H1 (cell line): Measurements from ENCODE around the gene TMEM30A. TPM values are rescaled to one million over a fixed set of nuclear protein-coding genes. Genes with fewer than 3 reads are reported as not detected.

Experiments
- CTCF ChIA-PET: fragments of 300-600 bp; sonication (Branson Sonifier 250); formaldehyde crosslinking; loops from one replicate; lab custom pipeline; 2021; ENCODE audit not compliant: partially characterized antibody; lab: Charles Lee
- POLR2A ChIA-PET: fragments of 300-600 bp; sonication (Branson Sonifier 250); formaldehyde crosslinking; loops from one replicate; lab custom pipeline; 2021; ENCODE audit warnings: inconsistent platforms; ENCODE audit not compliant: partially characterized antibody; lab: Charles Lee
- DNase-seq, 2 experiments: peaks; one replicate each; pipeline versions ENCODE4 v3.0.0 to v3.0.0-alpha.2; 2010 to 2022; ENCODE audit warnings: low spot score in 2 of 2, low read depth in 1 of 2, mixed read lengths in 1 of 2
- FAIRE-seq: peaks from 2 replicates; lab custom pipeline; 2011; peaks lifted over from hg19 to GRCh38; lab: Jason Lieb, UNC
- H2AFZ ChIP-seq: 2 replicates; pipeline ENCODE4 v1.8.1; 2012; ENCODE audit warnings: low read length, inconsistent platforms
- H2AK5ac ChIP-seq: 2 replicates; pipeline ENCODE4 v1.6.1; 2013; ENCODE audit warnings: low read depth, low read length
- H2BK120ac ChIP-seq: replicated peaks from 2 replicates; pipeline ENCODE3; 2013; ENCODE audit warnings: low read depth, low read length, inconsistent platforms
- H2BK12ac ChIP-seq: 2 replicates; pipeline ENCODE4 v1.6.1; 2013; ENCODE audit warnings: low read depth, low read length
- H2BK15ac ChIP-seq: 2 replicates; pipeline ENCODE4 v1.6.1; 2013; ENCODE audit warnings: low read length
- H2BK20ac ChIP-seq: 2 replicates; pipeline ENCODE4 v1.6.1; 2013; ENCODE audit warnings: low read length
- H2BK5ac ChIP-seq: 2 replicates; pipeline ENCODE4 v1.6.1; 2013; ENCODE audit warnings: low read depth, low read length
- H3K14ac ChIP-seq: 2 replicates; pipeline ENCODE4 v1.6.1; 2013; ENCODE audit warnings: inconsistent platforms; ENCODE audit not compliant: insufficient read length
- H3K18ac ChIP-seq: 2 replicates; pipeline ENCODE4 v1.6.1; 2013; ENCODE audit warnings: low read length; ENCODE audit errors: extremely low read depth
- H3K23ac ChIP-seq: 2 replicates; pipeline ENCODE4 v1.6.1; 2013; ENCODE audit warnings: inconsistent platforms; ENCODE audit not compliant: insufficient read length
- H3K23me2 ChIP-seq: 2 replicates; pipeline ENCODE4 v1.6.1; 2013; ENCODE audit warnings: low read depth, low read length
- H3K27ac ChIP-seq: 2 replicates; pipeline ENCODE4 v1.6.1; 2011; ENCODE audit warnings: low read depth, low read length, inconsistent platforms
- H3K27me3 ChIP-seq, 4 experiments: replicated peaks in 1 of 4; 1 replicate in 1 of 4; 2 replicates in 3 of 4; pipeline versions ENCODE4 v1.6.1 to v1.8.1; 2011 to 2013; ENCODE audit warnings: low read length in 3 of 4, mild to moderate bottlenecking in 3 of 4, inconsistent platforms in 2 of 4, mixed read lengths in 2 of 4, moderate library complexity in 1 of 4; ENCODE audit not compliant: control insufficient read depth in 3 of 4, insufficient read depth in 3 of 4; ENCODE audit errors: extremely low read depth in 1 of 4
- H3K36me3 ChIP-seq, 4 experiments: 2 replicates each; pipeline versions ENCODE4 v1.6.1 to v1.8.1; 2011 to 2013; ENCODE audit warnings: mild to moderate bottlenecking in 4 of 4, low read length in 3 of 4, moderate library complexity in 2 of 4, control low read depth in 1 of 4, inconsistent platforms in 1 of 4; ENCODE audit not compliant: insufficient read depth in 4 of 4, control insufficient read depth in 2 of 4
- H3K4ac ChIP-seq: replicated peaks from 2 replicates; pipeline ENCODE3; 2013; ENCODE audit warnings: low read length, low read depth, mixed read lengths, inconsistent platforms; ENCODE audit not compliant: insufficient read length
- H3K4me1 ChIP-seq, 4 experiments: replicated peaks in 1 of 4; 1 replicate in 1 of 4; 2 replicates in 3 of 4; pipeline versions ENCODE4 v1.6.1 to v1.8.1; 2011 to 2013; ENCODE audit warnings: low read length in 3 of 4, inconsistent platforms in 2 of 4, mixed read lengths in 1 of 4; ENCODE audit not compliant: insufficient read depth in 4 of 4, control insufficient read depth in 3 of 4
- H3K4me2 ChIP-seq, 2 experiments: 2 replicates each; pipeline versions ENCODE4 v1.6.1 to v1.8.1; 2011 to 2013; ENCODE audit warnings: low read depth in 2 of 2, low read length in 2 of 2, control low read depth in 1 of 2, inconsistent platforms in 1 of 2, mild to moderate bottlenecking in 1 of 2; ENCODE audit not compliant: insufficient read depth in 1 of 2
- H3K4me3 ChIP-seq, 4 experiments: fragments of 200-600, 300-600 bp in 1 of 4; sonication (generic), shearing (Covaris generic), sonication (Bioruptor Twin) in 1 of 4; 2 replicates each; pipeline versions ENCODE4 v1.5.1 to v1.8.1; 2011 to 2016; ENCODE audit warnings: low read length in 4 of 4, low read depth in 3 of 4, control low read depth in 2 of 4, inconsistent platforms in 2 of 4, mild to moderate bottlenecking in 2 of 4, mixed read lengths in 1 of 4, moderate library complexity in 1 of 4; ENCODE audit not compliant: insufficient read depth in 2 of 4; ENCODE audit errors: extremely low read depth in 1 of 4
- H3K56ac ChIP-seq: replicated peaks from 2 replicates; pipeline ENCODE3; 2013; ENCODE audit warnings: low read depth, mild to moderate bottlenecking, mixed read lengths, low read length, inconsistent platforms; ENCODE audit not compliant: insufficient read length
- H3K79me1 ChIP-seq: 2 replicates; pipeline ENCODE4 v1.6.1; 2013; ENCODE audit warnings: low read depth, low read length, control low read depth
- H3K79me2 ChIP-seq, 2 experiments: 2 replicates each; pipeline versions ENCODE4 v1.6.1 to v1.8.1; 2012 to 2013; ENCODE audit warnings: low read length in 2 of 2, mild to moderate bottlenecking in 2 of 2, inconsistent platforms in 1 of 2; ENCODE audit not compliant: insufficient read depth in 2 of 2, control insufficient read depth in 1 of 2
- H3K9ac ChIP-seq, 4 experiments: replicated peaks in 1 of 4; 1 replicate in 1 of 4; 2 replicates in 3 of 4; pipeline versions ENCODE4 v1.6.1 to v1.8.1; 2011 to 2013; ENCODE audit warnings: low read depth in 3 of 4, low read length in 3 of 4, control low read depth in 2 of 4, mild to moderate bottlenecking in 2 of 4, moderate library complexity in 2 of 4, inconsistent platforms in 1 of 4; ENCODE audit errors: extremely low read depth in 1 of 4
- H3K9me3 ChIP-seq, 2 experiments: 2 replicates each; pipeline versions ENCODE4 v1.6.1 to v1.8.1; 2012 to 2013; ENCODE audit warnings: mild to moderate bottlenecking in 2 of 2, moderate library complexity in 2 of 2, control low read depth in 1 of 2, inconsistent platforms in 1 of 2, low read depth in 1 of 2, low read length in 1 of 2, mixed read lengths in 1 of 2; ENCODE audit not compliant: insufficient read depth in 2 of 2
- H4K20me1 ChIP-seq, 2 experiments: replicated peaks in 1 of 2; 2 replicates each; pipeline versions ENCODE3 to v1.8.1; 2011 to 2013; ENCODE audit warnings: inconsistent platforms in 2 of 2, low read length in 2 of 2, mild to moderate bottlenecking in 1 of 2; ENCODE audit not compliant: insufficient read depth in 2 of 2, control insufficient read depth in 1 of 2
- H4K5ac ChIP-seq: 2 replicates; pipeline ENCODE4 v1.6.1; 2013; ENCODE audit warnings: low read length, low read depth, mixed read lengths, inconsistent platforms; ENCODE audit not compliant: insufficient read length
- H4K8ac ChIP-seq: 2 replicates; pipeline ENCODE4 v1.8.0; 2013; ENCODE audit warnings: mild to moderate bottlenecking, moderate library complexity, low read length, inconsistent platforms; ENCODE audit not compliant: insufficient read depth; ENCODE audit errors: extremely low read depth
- H4K91ac ChIP-seq: replicated peaks from 2 replicates; pipeline ENCODE3; 2013; ENCODE audit warnings: low read length, mixed read lengths, inconsistent platforms; ENCODE audit not compliant: insufficient read length
- CBX8 ChIP-seq: fragments of 300-800, 300-1000 bp; sonication (generic); IDR thresholded peaks from 2 replicates; pipeline ENCODE4 v1.7.1; 2016; ENCODE audit warnings: low read depth, low read length, borderline replicate concordance
- HDAC2 ChIP-seq, 2 experiments: fragments of 300-600 bp in 1 of 2; sonication (generic) in 1 of 2; IDR thresholded peaks; 2 replicates each; pipeline ENCODE4 v1.6.1; 2011 to 2012; ENCODE audit warnings: low read depth in 2 of 2, low read length in 2 of 2, mild to moderate bottlenecking in 2 of 2, moderate library complexity in 2 of 2, borderline replicate concordance in 1 of 2, inconsistent platforms in 1 of 2
- POU5F1 ChIP-seq: IDR thresholded peaks from 2 replicates; pipeline ENCODE4 v1.6.1; 2011; ENCODE audit warnings: low read depth, mild to moderate bottlenecking, low read length, moderate library complexity
- SIRT6 ChIP-seq: IDR thresholded peaks from one replicate; pipeline ENCODE4 v1.7.1; 2012; ENCODE audit warnings: low read length, inconsistent platforms
- WGBS, 2 experiments: shearing (Covaris generic) in 1 of 2; methylation state at CpG; one replicate each; pipeline versions ENCODE4 v1.1.6 to v1.1.7; 2013 to 2015; ENCODE audit warnings: low lambda C conversion rate in 2 of 2, mixed read lengths in 2 of 2, inconsistent platforms in 1 of 2, low coverage in 1 of 2, missing lambda C conversion rate in 1 of 2; ENCODE audit not compliant: insufficient replicate concordance in 2 of 2, insufficient coverage in 1 of 2, insufficient read length in 1 of 2; ENCODE audit errors: extremely low coverage in 1 of 2, missing lambda C conversion rate in 1 of 2; 5-methylcytosine and 5-hydroxymethylcytosine counted together
- polyA plus RNA-seq, 7 experiments: library from polyadenylated mRNA; depleted of rRNA in 3 of 7; stranded (reverse) in 5 of 7; unstranded in 2 of 7; fragments of >200 nt in 5 of 7; fragments of 200-250 nt in 2 of 7; gene quantifications; 1 replicate in 5 of 7; 2 replicates in 1 of 7; 4 replicates in 1 of 7; pipeline versions ENCODE4 v1.2.1 to v1.2.3, GENCODE V29; 2011 to 2013; ENCODE audit warnings: missing spikeins in 2 of 7, mixed read lengths in 2 of 7
- total RNA-seq: library from RNA; stranded (reverse); fragmentation: NEBNext Ultra II Directional; extraction: Animal tissue kit (Norgen Biotek cat#: 25700); gene quantifications from 2 replicates; pipeline ENCODE4 v1.2.1, GENCODE V29; 2021

TMEM30A gene
- total and polyA plus RNA-seq, 2 of the 8 experiments (the other 6 are each of a cell fraction or from before 2014, with no cell fraction given): 10.5 to 71.0 TPM

DNA sequence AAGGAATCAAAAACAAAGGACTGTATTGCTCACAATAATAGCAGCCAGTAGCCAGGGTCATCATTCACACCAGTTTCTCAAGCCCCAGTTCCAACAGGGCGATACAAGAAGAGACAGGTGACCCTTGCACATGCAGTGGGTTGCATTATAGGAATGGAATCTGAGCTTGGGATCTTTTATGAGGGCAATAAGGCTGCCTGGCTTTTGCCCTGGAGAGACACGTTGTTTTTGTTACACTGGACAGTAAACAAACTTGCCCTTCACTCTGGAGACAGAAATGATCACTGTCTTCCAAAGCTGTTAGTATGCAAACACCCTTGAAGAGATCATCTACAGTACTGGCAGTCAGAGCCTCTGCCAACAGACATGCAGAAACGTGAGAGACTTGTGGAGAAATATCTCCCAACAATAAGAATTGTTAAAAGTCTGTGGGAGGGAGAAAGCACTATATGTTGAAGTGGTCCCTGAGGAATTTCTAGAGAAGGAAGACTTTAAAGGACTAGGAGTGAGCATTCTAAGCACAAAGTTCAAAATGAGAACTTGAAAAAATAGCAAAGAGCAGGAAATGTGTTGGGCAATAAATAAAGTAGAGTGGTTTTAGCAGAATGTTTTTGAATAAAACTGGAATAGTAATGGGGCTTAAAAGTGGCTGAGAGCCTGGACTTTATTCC is 72.5 kb downstream of the TMEM30A start:
- 55% methylated on average over 3 of the region's 3 CpGs; no CpG with 5 or more reads in 1 of the 2 experiments for WGBS, 2 experiments
- peaks cover 10 to 18% (median 18%) of the 10 kb centered on the region in 4 experiments for H3K27me3 ChIP-seq
- no peaks in the 10 kb centered on the region for H3K36me3 ChIP-seq
- no peak overlapping the region for H4K91ac ChIP-seq
- H2BK120ac ChIP-seq: peak overlapping the region; percentile 44
- H3K14ac ChIP-seq: no peak overlapping the region
- H3K4me3 ChIP-seq: no peak overlapping the region
- H2AFZ ChIP-seq: peak overlapping the region; percentile 13; the same call in 1 of the 2 replicates
- 0 out of 2 replicates have a peak overlapping the region, but pooled peaks have one; percentile 17 for H3K18ac ChIP-seq
- H3K27ac ChIP-seq: no peak overlapping the region
- H3K79me1 ChIP-seq: no peaks in the 10 kb centered on the region
- no peak overlapping the region for H3K56ac ChIP-seq
- peak overlapping the region; percentile 78 for H2BK12ac ChIP-seq
- CTCF ChIA-PET: interaction anchor here (0.6 to 11.0 kb wide), 35 partner anchors 7 to 1678 kb away, joined by 3 to 104 read pairs (median 3); no protein-coding TSS in a partner anchor
- no peak overlapping the region for H3K4ac ChIP-seq
- H3K9ac ChIP-seq: no peak overlapping the region
- H4K20me1 ChIP-seq: no peaks in the 10 kb centered on the region
- POLR2A ChIA-PET: no interaction called here
- H2BK20ac ChIP-seq: peak overlapping the region; percentile 89; the same call in 1 of the 2 replicates
- no peak overlapping the region for H2AK5ac ChIP-seq
- H3K4me1 ChIP-seq: peaks cover 7 to 14% (median 10%) of the 10 kb centered on the region in 4 experiments; a peak in 6 of 7 replicates
- H3K23ac ChIP-seq: no peak overlapping the region
- no peak for DNase-seq
- H3K4me2 ChIP-seq: 0 out of 4 replicates have a peak overlapping the region, but pooled peaks of 1 of the 2 experiments have one; percentile 22
- no peaks in the 10 kb centered on the region for H3K9me3 ChIP-seq
- no peak overlapping the region for H4K5ac ChIP-seq
- no peak overlapping the region for H4K8ac ChIP-seq
- no peak for FAIRE-seq
- H2BK5ac ChIP-seq: peak overlapping the region; percentile 35; the same call in 1 of the 2 replicates
- H2BK15ac ChIP-seq: peak overlapping the region; percentile 73; the same call in 1 of the 2 replicates
- no peak for TF ChIP-seq SIRT6
- TF ChIP-seq CBX8: no peak
- no peak for TF ChIP-seq POU5F1
- TF ChIP-seq HDAC2 (IDR thresholded peaks at IDR 0.05; ENCODE audit: borderline replicate concordance in 1 of 2, low read depth in 2 of 2, low read length in 2 of 2): no peak
- TF ChIP-seq, all 59 proteins: peak for 0
- H3K79me2 ChIP-seq: no peaks in the 10 kb centered on the region
- H3K23me2 ChIP-seq: peaks cover 13% of the 10 kb centered on the region
